SK-N-SH (cell line): ENCODE measurements around the gene ACAT2. TPM values are rescaled to one million over a fixed set of nuclear protein-coding genes. Genes with fewer than 3 reads are reported as not detected.
"Not testable (repeated sequence)": the region's sequence is repeated elsewhere in the genome, so short reads cannot be mapped to it uniquely, and the experiment has no call there.

ENCODE experiments used
- CTCF ChIA-PET: fragments of 300-600, 350-600 bp; formaldehyde crosslinking; extraction: SDS; loops from one replicate; lab custom pipeline; 2021; lab: Yijun Ruan, JAX
- POLR2A ChIA-PET: fragments of 350-600 bp; sonication (Branson Sonifier 250); formaldehyde crosslinking; extraction: SDS; loops from one replicate; lab custom pipeline; 2020; ENCODE audit warnings: antibody characterized with exemption, inconsistent platforms; lab: Yijun Ruan, JAX
- DNase-seq: peaks from one replicate; pipeline ENCODE4 v3.0.0; 2012
- H2AFZ ChIP-seq: fragments of 200-600 bp; sonication (generic); 2 replicates; pipeline ENCODE4 v1.8.1; 2016; ENCODE audit warnings: antibody characterized with exemption, mild to moderate bottlenecking, low read depth
- H3F3A ChIP-seq: fragments of 200-600 bp; sonication (generic); replicated peaks from 2 replicates; pipeline ENCODE3; 2016; ENCODE audit warnings: antibody characterized with exemption, mild to moderate bottlenecking; ENCODE audit not compliant: insufficient read depth
- H3K27ac ChIP-seq, 2 experiments: fragments of 200-500 bp in 1 of 2; fragments of 200-600 bp in 1 of 2; sonication (Bioruptor generic) in 1 of 2; sonication (generic), shearing (Covaris generic) in 1 of 2; 2 replicates each; pipeline versions ENCODE4 v1.5.1 to v1.6.1; 2014 to 2016; ENCODE audit warnings: low read depth in 2 of 2, inconsistent platforms in 1 of 2, low read length in 1 of 2, mild to moderate bottlenecking in 1 of 2, mixed read lengths in 1 of 2
- H3K27me3 ChIP-seq: fragments of 200-600 bp; sonication (generic), shearing (Covaris generic); 2 replicates; pipeline ENCODE4 v1.6.1; 2016; ENCODE audit warnings: mixed run types; ENCODE audit not compliant: insufficient read depth
- H3K36me3 ChIP-seq, 2 experiments: fragments of 200-500 bp in 1 of 2; fragments of 200-600 bp in 1 of 2; sonication (Bioruptor generic) in 1 of 2; sonication (generic) in 1 of 2; replicated peaks in 1 of 2; 2 replicates each; pipeline versions ENCODE3 to v1.5.1; 2014 to 2016; ENCODE audit warnings: low read length in 1 of 2, mild to moderate bottlenecking in 1 of 2; ENCODE audit not compliant: insufficient read depth in 2 of 2, control insufficient read depth in 1 of 2
- H3K4me1 ChIP-seq, 2 experiments: fragments of 200-500 bp in 1 of 2; fragments of 200-600 bp in 1 of 2; sonication (Bioruptor generic) in 1 of 2; sonication (generic), shearing (Covaris generic) in 1 of 2; 2 replicates each; pipeline versions ENCODE4 v1.5.1 to v1.6.1; 2014 to 2016; ENCODE audit warnings: low read depth in 1 of 2, low read length in 1 of 2, mixed run types in 1 of 2; ENCODE audit not compliant: insufficient read depth in 2 of 2, control insufficient read depth in 1 of 2
- H3K4me2 ChIP-seq: fragments of 200-600 bp; sonication (generic), shearing (Covaris generic); 2 replicates; pipeline ENCODE4 v1.6.1; 2017; ENCODE audit warnings: mixed run types
- H3K4me3 ChIP-seq, 2 experiments: fragments of 200-500 bp in 1 of 2; fragments of 200-600 bp in 1 of 2; sonication (Bioruptor generic) in 1 of 2; sonication (generic), shearing (Covaris generic) in 1 of 2; 2 replicates each; pipeline versions ENCODE4 v1.5.1 to v1.8.1; 2014 to 2016; ENCODE audit warnings: low read depth in 2 of 2, inconsistent platforms in 1 of 2, low read length in 1 of 2, mild to moderate bottlenecking in 1 of 2, mixed read lengths in 1 of 2, moderate library complexity in 1 of 2
- H3K79me2 ChIP-seq: fragments of 200-600 bp; sonication (generic); 2 replicates; pipeline ENCODE4 v1.8.1; 2017; ENCODE audit warnings: mild to moderate bottlenecking; ENCODE audit not compliant: insufficient read depth
- H3K9ac ChIP-seq: fragments of 200-600 bp; sonication (generic); 2 replicates; pipeline ENCODE4 v1.6.1; 2017; ENCODE audit warnings: mixed run types
- H3K9me2 ChIP-seq: fragments of 200-600 bp; sonication (generic); 2 replicates; pipeline ENCODE4 v1.6.1; 2017; ENCODE audit warnings: mixed run types
- H3K9me3 ChIP-seq: fragments of 200-600 bp; sonication (generic); 2 replicates; pipeline ENCODE4 v1.6.1; 2017; ENCODE audit warnings: mixed run types, mild to moderate bottlenecking, moderate library complexity
- H4K20me1 ChIP-seq: fragments of 200-600 bp; sonication (generic); 2 replicates; pipeline ENCODE4 v1.6.1; 2017; ENCODE audit warnings: mild to moderate bottlenecking, mixed run types; ENCODE audit not compliant: insufficient read depth
- FOSL2 ChIP-seq: IDR thresholded peaks from 2 replicates; pipeline ENCODE4 v1.4.0; 2012; ENCODE audit warnings: low read depth, mild to moderate bottlenecking, moderate library complexity, borderline replicate concordance
- FOXJ3 ChIP-seq: sonication (generic); formaldehyde crosslinking; IDR thresholded peaks from 2 replicates; pipeline ENCODE4 v1.5.1; 2020; ENCODE audit warnings: mild to moderate bottlenecking, missing genetic modification reagents
- IRF3 ChIP-seq: fragments of 150-350 bp; IDR thresholded peaks from 2 replicates; pipeline ENCODE4 v1.6.1; 2016; ENCODE audit warnings: mild to moderate bottlenecking, low read depth, low read length
- JUND ChIP-seq: IDR thresholded peaks from 2 replicates; pipeline ENCODE4 v1.4.0; 2012
- MAX ChIP-seq: IDR thresholded peaks from 2 replicates; pipeline ENCODE4 v1.4.0; 2012; ENCODE audit warnings: low read depth
- MXI1 ChIP-seq: IDR thresholded peaks from 2 replicates; pipeline ENCODE4 v1.6.1; 2012; ENCODE audit warnings: mild to moderate bottlenecking, low read depth, low read length, improper control_type of control experiment
- RAD21 ChIP-seq: IDR thresholded peaks from 2 replicates; pipeline ENCODE4 v1.6.1; 2012; ENCODE audit warnings: mild to moderate bottlenecking, low read length
- USF1 ChIP-seq: IDR thresholded peaks from 2 replicates; pipeline ENCODE4 v1.4.0; 2012; ENCODE audit warnings: low read depth, borderline replicate concordance
- YY1 ChIP-seq: IDR thresholded peaks from 2 replicates; pipeline ENCODE4 v1.4.0; 2012; ENCODE audit warnings: low read depth, mild to moderate bottlenecking
- WGBS: methylation state at CpG from one replicate; pipeline ENCODE4 v1.1.6; 2017; ENCODE audit warnings: low lambda C conversion rate; 5-methylcytosine and 5-hydroxymethylcytosine counted together
- polyA plus RNA-seq, 3 experiments: library from polyadenylated mRNA; depleted of rRNA; stranded (reverse); fragments of >200 nt; gene quantifications; 2 replicates each; pipeline ENCODE4 v1.2.3, GENCODE V29; 2012

The ACAT2 gene
- polyA plus RNA-seq, 1 of the 3 experiments (the other 2 are of a cell fraction): 13.1 TPM

GRCh38 chr6:159746759-159747158 lies 15.1 kb upstream of the ACAT2 start:
- ChIA-PET POLR2A (no interaction called here), CTCF (no interaction called here)
- no peaks in the 10 kb centered on the region for H3K4me1 ChIP-seq
- DNase-seq: no peak
- peaks cover 92 to 94% of the 10 kb centered on the region in 2 experiments for H3K36me3 ChIP-seq
- H3K4me2 ChIP-seq: no peak overlapping the region
- H2AFZ ChIP-seq: no peak overlapping the region
- no peak overlapping the region for H3K4me3 ChIP-seq
- WGBS: 100% methylated on average over 1 of the region's 1 CpG
- no peaks in the 10 kb centered on the region for H3K9me2 ChIP-seq
- H3F3A ChIP-seq: peaks cover 11% of the 10 kb centered on the region
- no peaks in the 10 kb centered on the region for H3K27me3 ChIP-seq
- no peak overlapping the region for H3K27ac ChIP-seq
- H3K9me3 ChIP-seq: no peaks in the 10 kb centered on the region
- no peaks in the 10 kb centered on the region for H4K20me1 ChIP-seq
- peaks cover 80% of the 10 kb centered on the region for H3K79me2 ChIP-seq
- TF ChIP-seq IRF3 (no peak), JUND (no peak), FOXJ3 (CRISPR knock-in tag) (no peak), FOSL2 (no peak), RAD21 (no peak), MAX (no peak), YY1 (no peak)
- H3K9ac ChIP-seq: no peak overlapping the region

GRCh38 chr6:159748127-159748526 lies 13.7 kb upstream of the ACAT2 start:
- H2AFZ ChIP-seq, H3K9ac ChIP-seq, H3K4me1 ChIP-seq, DNase-seq, H3K9me2 ChIP-seq, POLR2A ChIA-PET, H4K20me1 ChIP-seq, H3K9me3 ChIP-seq, H3K4me3 ChIP-seq, H3K27me3 ChIP-seq, H3K4me2 ChIP-seq, H3K27ac ChIP-seq: not testable (repeated sequence)
- WGBS: 95% methylated on average over 7 of the region's 7 CpGs
- CTCF ChIA-PET: interaction anchor here (0.9 to 1.1 kb wide), 2 partner anchors 56 to 93 kb away, joined by 3 read pairs; no protein-coding TSS in a partner anchor
- peaks cover 78% of the 10 kb centered on the region for H3K79me2 ChIP-seq
- H3F3A ChIP-seq: peaks cover 14% of the 10 kb centered on the region
- peaks cover 94 to 98% of the 10 kb centered on the region in 2 experiments for H3K36me3 ChIP-seq

- Histone ChIP-seq H3K27me3 (no peaks in the 10 kb centered on the region), H3K79me2 (peaks cover 71% of the 10 kb centered on the region), H3K4me2 (no peak overlapping the region), H4K20me1 (no peaks in the 10 kb centered on the region), H3K4me1 (no peaks in the 10 kb centered on the region), H2AFZ (no peak overlapping the region), H3K9me2 (no peaks in the 10 kb centered on the region), H3K9me3 (no peaks in the 10 kb centered on the region), H3K4me3 (no peak overlapping the region), H3F3A (peaks cover 30% of the 10 kb centered on the region), H3K9ac (no peak overlapping the region), H3K36me3 (peaks cover 92 to 97% of the 10 kb centered on the region in 2 experiments), H3K27ac (no peak overlapping the region)
- ChIA-PET CTCF (interaction anchor here (0.8 kb wide), 1 partner anchor 9 kb away, joined by 3 read pairs; no protein-coding TSS in a partner anchor), POLR2A (no interaction called here)
- TF ChIP-seq MXI1: no peak
- no peak for TF ChIP-seq USF1
- no peak for DNase-seq
- WGBS: 98% methylated on average over 3 of the region's 3 CpGs
These were observed 10.4 kb upstream of the ACAT2 start for GRCh38 chr6:159751448-159751847.
